K562 (cell line): Measurements from ENCODE around the gene CFAP410. TPM values are rescaled to one million over a fixed set of nuclear protein-coding genes. Genes with fewer than 3 reads are reported as not detected.

Experiments
- ATAC-seq: fragments of 200-7000 bp; cut with Tn5 transposase; 3 replicates; pipeline ENCODE4 v1.9.1; 2020; ENCODE audit warnings: moderate library complexity
- BruUV-seq: library from RNA; stranded (reverse); fragments of 400-500 nt; replicated peaks from 2 replicates; lab custom pipeline; 2021; lab: Mats Ljungman, UMichigan
- CTCF ChIA-PET: fragments of 300-600 bp; formaldehyde crosslinking; extraction: SDS; loops from one replicate; lab custom pipeline; 2021; ENCODE audit warnings: low intra/inter-chr PET ratio; lab: Yijun Ruan, JAX
- POLR2A ChIA-PET: fragments of 300-600, 350-650 bp; sonication (Branson Sonifier 250); formaldehyde crosslinking; extraction: SDS; loops from one replicate; lab custom pipeline; 2021; ENCODE audit warnings: antibody characterized with exemption, inconsistent platforms; lab: Yijun Ruan, JAX
- DNase-seq, 4 experiments: peaks; one replicate each; pipeline versions ENCODE4 v3.0.0 to v3.0.0-alpha.2; 2011 to 2018; ENCODE audit warnings: low spot score in 3 of 4, mixed read lengths in 3 of 4; ENCODE audit errors: extremely low read depth in 1 of 4
- FAIRE-seq: peaks from 2 replicates; lab custom pipeline; 2011; peaks lifted over from hg19 to GRCh38; lab: Jason Lieb, UNC
- H2AFZ ChIP-seq: 2 replicates; pipeline ENCODE4 v1.6.0; 2011; ENCODE audit warnings: low read depth, low read length, control low read depth, inconsistent platforms
- H3K27ac ChIP-seq: fragments of 200-600 bp; 3 replicates; pipeline ENCODE4 v1.8.0; 2011; ENCODE audit warnings: low read depth, mild to moderate bottlenecking, control low read depth, inconsistent platforms, low read length, moderate library complexity, mixed read lengths; ENCODE audit errors: extremely low read depth
- H3K27me3 ChIP-seq, 2 experiments: fragments of 300-600 bp in 1 of 2; 2 replicates in 1 of 2; 3 replicates in 1 of 2; pipeline versions ENCODE4 v1.6.0 to v1.8.0; 2011; ENCODE audit warnings: inconsistent platforms in 2 of 2, low read length in 2 of 2, mild to moderate bottlenecking in 1 of 2, mixed read lengths in 1 of 2, moderate library complexity in 1 of 2; ENCODE audit not compliant: control insufficient read depth in 2 of 2, insufficient read depth in 2 of 2
- H3K36me3 ChIP-seq: fragments of 300-600 bp; 3 replicates; pipeline ENCODE4 v1.8.0; 2011; ENCODE audit warnings: mild to moderate bottlenecking, low read length, inconsistent platforms; ENCODE audit not compliant: control insufficient read depth, insufficient read depth
- H3K4me1 ChIP-seq, 2 experiments: fragments of 200-600 bp in 1 of 2; replicated peaks in 1 of 2; 2 replicates in 1 of 2; 3 replicates in 1 of 2; pipeline versions ENCODE4 v1.5.1 to v1.8.0; 2011; ENCODE audit warnings: inconsistent platforms in 2 of 2, low read length in 2 of 2, mild to moderate bottlenecking in 1 of 2, mixed read lengths in 1 of 2, moderate library complexity in 1 of 2; ENCODE audit not compliant: control insufficient read depth in 2 of 2, insufficient read depth in 2 of 2
- H3K4me2 ChIP-seq: 2 replicates; pipeline ENCODE4 v1.6.1; 2011; ENCODE audit warnings: low read length, control low read depth, inconsistent platforms, mixed read lengths; ENCODE audit not compliant: insufficient read depth
- H3K4me3 ChIP-seq: fragments of 200-600 bp; sonication (generic), shearing (Covaris generic); 2 replicates; pipeline ENCODE4 v1.5.1; 2016; ENCODE audit warnings: control low read depth, inconsistent platforms
- H3K79me2 ChIP-seq: fragments of 200-600 bp; 3 replicates; pipeline ENCODE4 v1.8.0; 2011; ENCODE audit warnings: low read length, inconsistent platforms; ENCODE audit not compliant: control insufficient read depth, insufficient read depth
- H3K9ac ChIP-seq, 2 experiments: 2 replicates each; pipeline versions ENCODE4 v1.6.0 to v1.6.1; 2011; ENCODE audit warnings: low read depth in 2 of 2, low read length in 2 of 2, control low read depth in 1 of 2, inconsistent platforms in 1 of 2, mild to moderate bottlenecking in 1 of 2, mixed read lengths in 1 of 2; ENCODE audit not compliant: insufficient read depth in 1 of 2
- H3K9me1 ChIP-seq: one replicate; pipeline ENCODE4 v1.6.0; 2011; ENCODE audit warnings: inconsistent platforms, mild to moderate bottlenecking, low read length, moderate library complexity; ENCODE audit not compliant: control insufficient read depth, insufficient read depth
- H3K9me3 ChIP-seq: replicated peaks from 2 replicates; pipeline ENCODE4 v1.5.1; 2011; ENCODE audit warnings: low read depth, low read length, inconsistent platforms; ENCODE audit not compliant: control insufficient read depth, insufficient read depth
- H4K20me1 ChIP-seq: replicated peaks from 2 replicates; pipeline ENCODE4 v1.6.1; 2011; ENCODE audit warnings: low read length, inconsistent platforms, mixed read lengths; ENCODE audit not compliant: control insufficient read depth, insufficient read depth
- ELF4 ChIP-seq: fragments of 450-650 bp; formaldehyde crosslinking; IDR thresholded peaks from 2 replicates; pipeline ENCODE4 v1.4.0; 2022; ENCODE audit warnings: missing genetic modification characterization
- RBM22 ChIP-seq: fragments of 200-400 bp; formaldehyde crosslinking; IDR thresholded peaks from 2 replicates; pipeline ENCODE4 v1.6.1; 2018; ENCODE audit warnings: low read length, low read depth; ENCODE audit not compliant: poor library complexity, severe bottlenecking
- SIN3A ChIP-seq, 2 experiments: fragments of 150-350 bp in 1 of 2; IDR thresholded peaks; 2 replicates each; pipeline ENCODE4 v1.6.1; 2011 to 2016; ENCODE audit warnings: borderline replicate concordance in 2 of 2, low read depth in 2 of 2, low read length in 2 of 2, mild to moderate bottlenecking in 2 of 2, moderate library complexity in 2 of 2; ENCODE audit not compliant: control insufficient read depth in 1 of 2
- TRIM28 ChIP-seq: fragments of 450-650 bp; IDR thresholded peaks from 2 replicates; pipeline ENCODE4 v1.6.1; 2017
- ZNF586 ChIP-seq: fragments of 450-650 bp; formaldehyde crosslinking; conservative IDR thresholded peaks from 2 replicates; pipeline ENCODE4 v1.4.0; 2020; ENCODE audit warnings: mild to moderate bottlenecking, moderate library complexity
- WGBS: fragments of 100-300 bp; shearing (Covaris generic); methylation state at CpG from one replicate; pipeline ENCODE4 v1.1.6; 2016; ENCODE audit warnings: low coverage, mixed read lengths; ENCODE audit not compliant: insufficient coverage; ENCODE audit errors: missing lambda C conversion rate; 5-methylcytosine and 5-hydroxymethylcytosine counted together
- in situ Hi-C: fragments of 300-500 bp; cut with MboI; formaldehyde crosslinking; loops from 4 replicates; pipeline ENCODE4 v1.15.0; 2018; ENCODE audit warnings: inconsistent platforms, mixed read lengths
- intact Hi-C: fragments of 100-400 bp; cut with micrococcal nuclease; formaldehyde crosslinking; loops from 2 replicates; pipeline ENCODE4 v1.14.2; 2022
- polyA plus RNA-seq, 8 experiments: library from polyadenylated mRNA; depleted of rRNA in 4 of 8; stranded (reverse) in 5 of 8; unstranded in 3 of 8; fragments of >200 nt; fragmentation: Nextera tagmentation in 2 of 8; fragmentation: Illumina TruSeq in 1 of 8; extraction: Ambion mirVana in 2 of 8; extraction: Trizol in 1 of 8; gene quantifications; 2 replicates each; pipeline versions ENCODE4 v1.2.1 to v1.2.3, GENCODE V29; 2011 to 2014; ENCODE audit warnings: inconsistent platforms in 1 of 8, missing spikeins in 1 of 8
- total RNA-seq, 7 experiments: library from RNA; depleted of rRNA in 6 of 7; stranded (reverse); fragments of >200 nt in 6 of 7; fragmentation: Illumina TruSeq in 2 of 7; extraction: Trizol in 2 of 7; gene quantifications; 2 replicates each; pipeline versions ENCODE4 v1.2.1 to v1.2.3, GENCODE V29; 2011 to 2021; ENCODE audit warnings: low replicate concordance in 1 of 7
- TF ChIP-seq, protein P1 (sequence below): fragments of 200-800 bp; sonication (Bioruptor generic); IDR thresholded peaks from 2 replicates; pipeline ENCODE4 v1.6.1; 2017; ENCODE audit warnings: missing genetic modification characterization, missing compliant biosample characterization

CFAP410 gene
- total and polyA plus RNA-seq, 9 of the 15 experiments (the other 6 are each of a cell fraction or from before 2014, with no cell fraction given) = 0.07 to 17.3 (median 2.3) TPM

GRCh38 chr21:44319407-44320065, 19.7 kb downstream of the CFAP410 start:
- Histone ChIP-seq H3K4me1 (peaks cover 0 to 34% of the 10 kb centered on the region in 2 experiments; a peak in 1 of 5 replicates), H3K27me3 (no peaks in the 10 kb centered on the region), H3K4me3 (no peak overlapping the region), H3K36me3 (peaks cover 78% of the 10 kb centered on the region; the same call in 2 of the 3 replicates), H3K9me1 (no peaks in the 10 kb centered on the region), H2AFZ (no peak overlapping the region), H3K79me2 (no peaks in the 10 kb centered on the region), H4K20me1 (0 out of 2 replicates have a peak, but pooled peaks cover 5% of the 10 kb centered on the region), H3K27ac (no peak overlapping the region), H3K9ac (peak overlapping the region in 1 of 2 experiments; percentile 20; a peak in 1 of 4 replicates), H3K9me3 (no peaks in the 10 kb centered on the region), H3K4me2 (no peak overlapping the region)
- WGBS = 91% methylated on average over 35 of the region's 35 CpGs
- no peak for ATAC-seq
- TF ChIP-seq RBM22 (peak; percentile 45), SIN3A (IDR thresholded peaks at IDR 0.05; ENCODE audit: borderline replicate concordance in 2 of 2, control insufficient read depth in 1 of 2, low read depth in 2 of 2, low read length in 2 of 2) (no peak), TRIM28 (no peak), ZNF586 (CRISPR knock-in tag) (no peak), ELF4 (CRISPR knock-in tag) (no peak)
- TF ChIP-seq, protein P1, sequence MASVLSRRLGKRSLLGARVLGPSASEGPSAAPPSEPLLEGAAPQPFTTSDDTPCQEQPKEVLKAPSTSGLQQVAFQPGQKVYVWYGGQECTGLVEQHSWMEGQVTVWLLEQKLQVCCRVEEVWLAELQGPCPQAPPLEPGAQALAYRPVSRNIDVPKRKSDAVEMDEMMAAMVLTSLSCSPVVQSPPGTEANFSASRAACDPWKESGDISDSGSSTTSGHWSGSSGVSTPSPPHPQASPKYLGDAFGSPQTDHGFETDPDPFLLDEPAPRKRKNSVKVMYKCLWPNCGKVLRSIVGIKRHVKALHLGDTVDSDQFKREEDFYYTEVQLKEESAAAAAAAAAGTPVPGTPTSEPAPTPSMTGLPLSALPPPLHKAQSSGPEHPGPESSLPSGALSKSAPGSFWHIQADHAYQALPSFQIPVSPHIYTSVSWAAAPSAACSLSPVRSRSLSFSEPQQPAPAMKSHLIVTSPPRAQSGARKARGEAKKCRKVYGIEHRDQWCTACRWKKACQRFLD (CRISPR knock-in tag) = no peak
- DNase-seq = no peak
- POLR2A ChIA-PET = interaction anchor here (0.5 to 1.5 kb wide), 5 partner anchors 10 to 628 kb away, joined by 3 to 5 read pairs (median 4); no protein-coding TSS in a partner anchor
- no peak for FAIRE-seq
- CTCF ChIA-PET = no interaction called here
- intact Hi-C loops (no loop called here), in situ Hi-C loops (no loop called here)
- BruUV-seq = no TSS peak
